COLO829 (cell line): ENCODE data around the gene NOP53.
"Not testable (repeated sequence)": the region's sequence is repeated elsewhere in the genome, so short reads cannot be mapped to it uniquely, and the experiment has no call there.

Experiments
- DNase-seq: peaks from one replicate; pipeline ENCODE4 v3.0.0; 2012; ENCODE audit warnings: low spot score

NOP53 gene

GRCh38 chr19:47777245-47778048, 32.1 kb downstream of the NOP53 start:
- not testable (repeated sequence) for DNase-seq

- DNase-seq = peak; percentile 52
Measured at GRCh38 chr19:47778049-47778953, 33.0 kb downstream of the NOP53 start, which contains the start of gene SELENOW. SELENOW (plus strand) TSS chr19:47778703; CDS start chr19:47778786, 83 bp downstream.

- no peak for DNase-seq
Measured at GRCh38 chr19:47778954-47779351, 33.6 kb downstream of the NOP53 start.

- DNase-seq = no peak
Measured at GRCh38 chr19:47779524-47780214, 34.3 kb downstream of the NOP53 start.

- no peak for DNase-seq
Measured at GRCh38 chr19:47780215-47780551, 34.8 kb downstream of the NOP53 start.

DNA sequence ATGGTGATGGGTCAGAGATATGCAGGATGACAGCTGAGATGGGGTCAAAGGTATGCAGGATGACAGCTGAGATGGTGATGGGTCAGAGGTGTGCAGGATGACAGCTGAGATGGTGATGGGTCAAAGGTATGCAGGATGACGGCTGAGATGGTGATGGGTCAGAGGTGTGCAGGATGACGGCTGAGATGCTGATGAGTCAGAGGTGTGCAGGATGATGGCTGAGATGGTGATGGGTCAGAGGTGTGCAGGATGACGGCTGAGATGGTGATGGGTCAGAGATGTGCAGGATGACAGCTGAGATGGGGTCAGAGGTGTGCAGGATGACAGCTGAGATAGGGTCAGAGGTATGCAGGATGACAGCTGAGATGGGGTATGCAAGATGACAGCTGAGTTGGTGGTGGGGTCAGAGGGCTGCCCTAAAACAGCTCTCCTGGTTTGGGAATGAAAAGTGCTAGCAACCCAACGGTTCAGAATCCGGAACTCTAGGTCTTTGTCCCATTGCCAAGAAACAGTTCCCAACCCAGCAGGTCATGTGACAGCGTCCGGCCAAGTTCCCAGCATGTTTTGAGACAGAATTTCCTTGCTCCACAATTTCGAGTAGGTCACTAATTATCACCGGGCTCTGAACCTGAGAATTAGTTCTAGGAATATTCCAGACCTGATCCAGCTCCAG, 36.4 kb downstream of the NOP53 start:
- DNase-seq = no peak

DNA sequence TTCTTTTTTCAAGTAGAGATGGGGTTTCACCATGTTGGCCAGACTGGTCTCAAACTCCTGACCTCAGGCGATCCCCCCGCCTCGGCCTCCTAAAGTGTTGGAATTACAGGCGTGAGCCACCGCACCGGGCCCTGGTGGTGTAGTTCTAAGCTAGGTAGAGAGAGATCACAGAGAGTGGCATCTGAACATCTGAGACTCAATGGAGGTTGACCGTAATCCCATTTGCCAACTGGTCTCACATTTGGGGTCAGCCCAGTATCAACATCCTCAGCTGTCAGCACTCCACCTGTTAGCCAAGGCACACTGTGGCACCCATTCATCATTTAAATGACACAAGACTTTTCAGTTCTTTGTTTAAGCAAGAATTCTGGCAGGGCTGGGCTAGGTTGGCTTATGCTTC, 41.2 kb downstream of the NOP53 start:
- DNase-seq = no peak

DNA sequence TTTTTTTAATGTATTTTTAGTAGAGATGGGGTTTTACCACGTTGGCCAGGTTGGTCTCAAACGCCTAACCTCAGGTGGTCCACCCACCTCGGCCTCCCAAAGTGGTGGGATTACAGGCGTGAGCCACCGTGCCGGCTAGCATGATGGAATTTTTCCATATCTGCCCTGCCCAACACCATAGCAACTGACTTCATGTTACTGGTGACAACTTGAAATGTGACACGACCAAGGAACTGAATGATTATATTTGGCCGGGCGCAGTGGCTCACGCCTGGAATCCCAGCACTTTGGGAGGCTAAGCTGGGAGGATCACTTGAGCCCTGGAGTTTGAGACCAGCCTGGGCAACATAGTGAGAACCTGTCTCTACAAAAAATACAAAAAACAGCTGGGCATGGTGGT, 42.0 kb downstream of the NOP53 start:
- DNase-seq = not testable (repeated sequence)

GRCh38 chr19:47789811-47790210, 44.5 kb downstream of the NOP53 start:
- DNase-seq = not testable (repeated sequence)

DNA sequence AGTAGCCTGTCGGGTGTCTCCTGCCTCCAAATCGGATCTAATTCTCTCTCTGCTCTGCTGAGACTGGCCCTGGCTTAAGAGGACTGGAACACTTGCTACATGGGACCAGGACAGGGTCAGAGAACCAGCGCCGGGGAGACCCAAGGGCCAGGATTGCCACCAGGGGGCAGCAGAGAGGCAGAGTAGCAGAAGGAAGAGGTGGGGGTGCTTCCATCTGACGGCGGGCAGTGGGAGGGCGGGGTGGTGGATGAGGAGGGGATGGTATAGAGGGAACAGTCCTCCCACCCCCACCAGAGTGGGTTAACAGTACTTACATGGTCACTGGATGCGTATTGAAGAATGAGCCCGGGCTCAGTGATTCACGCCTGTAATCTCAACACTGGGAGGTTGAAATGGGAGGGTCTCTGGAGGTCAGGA, 45.1 kb downstream of the NOP53 start:
- peak; percentile 75 for DNase-seq

DNA sequence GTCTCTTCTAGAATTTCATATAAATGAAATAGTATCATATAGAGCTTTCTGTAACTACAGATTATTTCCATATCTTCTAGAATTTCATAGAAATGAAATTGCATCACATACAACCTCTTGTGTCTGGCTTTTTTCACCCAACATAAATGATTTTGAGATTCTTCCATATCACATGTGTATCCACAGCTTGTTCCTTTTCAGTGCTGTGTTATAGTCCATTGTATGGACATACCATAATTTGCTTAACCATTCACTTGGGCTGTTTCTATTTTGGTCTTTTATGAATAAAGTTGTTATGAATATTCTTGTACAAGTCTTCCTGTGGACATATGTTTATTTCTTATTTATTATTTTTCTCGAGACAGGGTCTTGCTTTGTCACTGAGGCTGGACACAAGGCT, 47.3 kb downstream of the NOP53 start:
- DNase-seq = no peak

- no peak for DNase-seq
Measured at GRCh38 chr19:47794526-47794925, 49.2 kb downstream of the NOP53 start.

DNA sequence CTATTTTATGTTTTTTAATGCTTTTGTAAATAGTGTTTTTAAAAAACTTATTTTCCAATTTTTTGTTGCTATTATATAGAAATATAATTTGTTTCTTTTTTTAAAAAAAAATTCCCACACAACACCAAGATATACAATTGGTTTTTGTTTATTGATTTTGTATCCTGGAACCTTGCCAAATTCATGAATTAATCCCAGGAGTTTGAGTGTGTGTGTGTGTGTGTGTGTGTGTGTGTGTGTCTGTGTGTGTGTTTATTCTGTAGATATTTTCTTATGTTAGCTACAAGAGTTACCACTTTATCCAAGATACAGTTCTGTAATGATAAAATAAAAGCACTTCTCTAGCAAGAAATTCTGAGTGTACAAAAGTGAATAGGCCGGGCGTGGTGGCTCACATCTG, 51.4 kb downstream of the NOP53 start:
- DNase-seq = no peak

DNA sequence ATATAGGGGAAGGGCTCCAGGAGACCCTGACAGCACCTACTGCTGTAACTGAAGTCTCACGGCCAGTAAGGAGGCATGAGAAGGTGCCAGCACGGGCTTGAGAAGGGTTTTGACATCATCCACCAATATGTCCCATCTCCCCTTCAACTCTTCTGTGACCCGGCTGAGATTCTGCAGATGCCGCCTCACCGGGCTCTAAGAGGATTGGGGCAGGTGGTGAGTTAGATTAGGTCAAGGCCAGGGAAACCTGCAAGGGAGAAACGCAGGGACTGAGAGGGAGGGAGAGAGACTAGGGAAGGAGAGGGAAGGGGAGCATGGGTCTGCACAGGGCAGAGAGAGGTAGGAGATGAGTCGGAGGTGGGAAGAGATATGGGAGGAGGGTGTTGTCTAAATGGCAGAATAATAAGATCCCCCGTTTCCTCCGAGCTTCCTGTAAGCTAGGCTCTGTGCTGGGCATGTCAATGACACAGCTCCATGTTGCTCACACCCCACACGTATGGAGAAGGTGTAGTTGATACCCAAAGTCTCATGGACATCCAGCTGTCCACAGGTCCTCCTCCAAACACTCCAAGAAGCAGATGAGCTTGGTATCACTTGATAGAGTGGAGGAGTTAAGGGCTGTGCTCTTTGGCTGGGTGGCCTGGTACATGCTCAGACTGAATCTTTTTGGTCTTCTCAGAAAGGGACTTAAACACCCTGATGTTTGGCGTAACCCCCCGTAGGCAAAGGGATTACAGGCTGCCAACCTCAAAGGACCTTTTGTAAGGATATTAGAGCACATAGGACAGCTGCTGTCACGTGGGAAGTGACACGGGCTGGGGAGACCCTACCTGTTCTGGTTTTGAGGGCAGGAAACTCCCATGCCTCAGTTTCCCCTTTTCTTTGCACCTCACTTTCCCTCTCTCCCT, 52.9 kb downstream of the NOP53 start:
- DNase-seq = no peak

DNA sequence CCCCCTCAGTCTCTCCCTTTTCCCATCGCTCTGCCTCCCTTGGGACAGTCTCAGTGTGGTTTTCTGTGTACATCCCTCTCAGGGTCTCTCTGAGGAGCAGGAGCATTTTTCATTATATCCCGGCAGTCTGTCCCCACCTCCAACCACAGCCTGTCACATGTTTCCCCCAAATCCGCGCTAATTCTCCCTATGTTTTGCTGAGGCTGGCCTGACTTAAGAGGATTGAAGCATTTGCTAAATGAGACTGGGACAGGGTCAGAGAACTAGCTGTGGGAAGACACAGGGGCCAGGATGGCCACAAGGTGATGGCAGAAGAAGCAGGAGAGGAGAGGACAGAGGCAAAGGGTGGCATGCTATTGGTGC, 53.5 kb downstream of the NOP53 start:
- no peak for DNase-seq

DNA sequence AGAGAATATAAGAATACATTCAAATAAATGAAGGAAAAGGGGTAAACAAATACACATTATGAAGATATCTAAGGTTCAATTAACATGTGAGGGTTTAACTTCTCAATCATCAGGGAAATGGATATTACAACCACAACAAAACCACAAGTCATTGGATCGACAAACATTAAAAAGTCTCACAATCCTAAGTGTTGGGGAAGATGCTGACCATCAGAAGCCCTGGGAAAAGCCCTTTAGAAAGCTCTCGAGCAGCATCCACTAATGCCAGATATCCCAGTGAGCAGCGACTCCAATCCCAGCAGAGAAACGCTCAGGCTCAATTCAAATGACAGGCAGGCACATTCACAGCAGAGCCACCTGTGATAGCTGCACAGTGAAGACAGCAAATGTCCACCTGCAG, 55.9 kb downstream of the NOP53 start:
- no peak for DNase-seq

DNA sequence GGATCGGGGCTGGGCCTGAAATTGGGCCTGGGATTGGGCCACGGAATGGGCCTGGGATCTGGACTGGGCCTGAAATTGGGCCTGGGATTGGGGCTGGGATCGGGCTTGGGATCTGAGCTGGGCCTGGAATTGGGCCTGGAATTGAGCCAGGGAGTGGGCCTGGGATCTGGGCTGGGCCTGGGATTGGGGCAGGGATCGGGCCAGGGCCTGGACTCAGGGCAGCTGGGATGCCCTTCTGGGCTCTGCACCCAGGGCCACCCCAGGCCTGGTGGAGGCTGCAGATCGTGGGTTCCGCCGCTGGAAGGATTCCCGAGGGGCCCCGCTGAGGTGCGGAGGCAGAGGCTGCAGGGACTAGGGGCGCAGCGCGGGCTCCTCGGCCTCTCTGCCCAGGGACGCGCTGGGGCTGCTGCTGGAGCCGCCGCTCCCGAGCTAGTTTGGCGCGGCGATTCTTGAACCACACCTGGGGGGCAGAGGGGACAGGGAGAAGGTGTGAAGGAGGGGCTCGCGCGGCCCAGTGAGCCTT, 57.2 kb downstream of the NOP53 start:
- DNase-seq = no peak

DNA sequence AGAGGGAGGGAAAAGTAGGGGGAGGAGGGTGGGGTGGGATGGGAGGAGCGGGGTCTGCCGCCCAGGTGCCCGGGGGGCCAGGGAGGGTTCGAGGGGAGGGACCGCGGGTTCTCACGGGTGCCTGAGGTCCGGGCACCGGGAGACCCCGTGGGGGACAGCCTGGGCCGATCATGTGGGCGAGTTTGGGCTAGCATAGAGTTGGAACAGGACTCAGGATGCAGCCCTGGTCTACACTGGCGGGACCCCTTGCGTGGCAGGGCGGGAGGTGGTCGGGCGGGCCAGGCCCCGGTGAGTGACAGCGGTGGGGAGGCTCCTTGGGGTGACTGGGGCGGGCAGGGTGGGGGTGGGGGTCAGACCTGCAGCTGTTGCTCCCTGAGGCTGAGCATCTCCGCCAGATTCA, 57.8 kb downstream of the NOP53 start:
- not testable (repeated sequence) for DNase-seq

DNA sequence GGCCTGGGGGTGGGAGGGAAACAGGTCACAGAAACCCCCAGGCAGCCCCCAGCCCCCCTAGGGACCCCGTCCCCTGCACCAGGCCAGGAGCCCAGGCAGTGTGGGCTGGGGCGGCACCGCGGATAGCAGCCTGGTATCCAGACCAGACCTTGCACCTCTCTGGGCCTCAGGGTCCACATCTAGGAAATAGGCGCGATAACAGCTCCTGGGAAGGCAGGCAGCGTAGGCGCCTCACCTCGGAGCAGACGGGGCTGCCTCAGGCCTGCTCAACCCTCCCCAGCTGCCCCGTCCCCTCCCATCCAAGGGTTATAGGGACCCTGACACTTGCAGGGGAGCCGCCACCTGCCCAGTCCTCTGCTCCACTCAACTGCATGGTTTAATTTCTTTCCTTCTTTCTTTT, 58.3 kb downstream of the NOP53 start:
- not testable (repeated sequence) for DNase-seq

DNA sequence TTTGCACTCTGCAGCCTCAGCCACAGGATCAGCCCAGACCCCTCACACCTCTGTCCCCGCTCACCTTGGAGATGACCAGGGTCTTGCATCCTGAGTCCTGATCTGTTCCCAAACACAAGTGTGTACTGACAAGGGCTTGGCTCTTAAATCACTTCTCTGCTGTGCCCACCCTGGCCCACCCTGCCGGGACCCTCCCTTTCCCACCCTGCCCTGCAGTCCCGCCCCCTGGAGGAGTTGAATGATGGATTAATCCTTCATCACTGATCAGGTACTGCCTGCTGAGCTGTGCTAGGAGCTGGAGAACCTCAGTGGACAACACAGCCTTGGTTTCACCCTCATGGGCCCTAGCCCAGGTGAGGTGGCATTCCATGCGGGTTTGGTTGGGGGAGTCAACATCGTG, 59.1 kb downstream of the NOP53 start, which contains the start of gene TPRX1:
Gene TPRX1, minus strand, starts transcription at position 101 of the 400 bp plus-strand sequence. Its CDS starts 12 bp downstream, at position 89.
- DNase-seq = not testable (repeated sequence)

GRCh38 chr19:47805313-47805712, 60.0 kb downstream of the NOP53 start:
- DNase-seq = no peak
